K562 (cell line): ENCODE data around the gene MAP9. TPM values are rescaled to one million over a fixed set of nuclear protein-coding genes. Genes with fewer than 3 reads are reported as not detected.
"Not testable (repeated sequence)": the region's sequence is repeated elsewhere in the genome, so short reads cannot be mapped to it uniquely, and the experiment has no call there.

Source experiments
- ATAC-seq: fragments of 200-7000 bp; cut with Tn5 transposase; 3 replicates; pipeline ENCODE4 v1.9.1; 2020; ENCODE audit warnings: moderate library complexity
- BruUV-seq: library from RNA; stranded (reverse); fragments of 400-500 nt; replicated peaks from 2 replicates; lab custom pipeline; 2021; lab: Mats Ljungman, UMichigan
- CTCF ChIA-PET: fragments of 300-600 bp; formaldehyde crosslinking; extraction: SDS; loops from one replicate; lab custom pipeline; 2021; ENCODE audit warnings: low intra/inter-chr PET ratio; lab: Yijun Ruan, JAX
- POLR2A ChIA-PET: fragments of 300-600, 350-650 bp; sonication (Branson Sonifier 250); formaldehyde crosslinking; extraction: SDS; loops from one replicate; lab custom pipeline; 2021; ENCODE audit warnings: antibody characterized with exemption, inconsistent platforms; lab: Yijun Ruan, JAX
- DNase-seq, 4 experiments: peaks; one replicate each; pipeline versions ENCODE4 v3.0.0 to v3.0.0-alpha.2; 2011 to 2018; ENCODE audit warnings: low spot score in 3 of 4, mixed read lengths in 3 of 4; ENCODE audit errors: extremely low read depth in 1 of 4
- FAIRE-seq: peaks from 2 replicates; lab custom pipeline; 2011; peaks lifted over from hg19 to GRCh38; lab: Jason Lieb, UNC
- H2AFZ ChIP-seq: 2 replicates; pipeline ENCODE4 v1.6.0; 2011; ENCODE audit warnings: low read depth, low read length, control low read depth, inconsistent platforms
- H3K27ac ChIP-seq: fragments of 200-600 bp; 3 replicates; pipeline ENCODE4 v1.8.0; 2011; ENCODE audit warnings: low read depth, mild to moderate bottlenecking, control low read depth, inconsistent platforms, low read length, moderate library complexity, mixed read lengths; ENCODE audit errors: extremely low read depth
- H3K27me3 ChIP-seq, 2 experiments: fragments of 300-600 bp in 1 of 2; 2 replicates in 1 of 2; 3 replicates in 1 of 2; pipeline versions ENCODE4 v1.6.0 to v1.8.0; 2011; ENCODE audit warnings: inconsistent platforms in 2 of 2, low read length in 2 of 2, mild to moderate bottlenecking in 1 of 2, mixed read lengths in 1 of 2, moderate library complexity in 1 of 2; ENCODE audit not compliant: control insufficient read depth in 2 of 2, insufficient read depth in 2 of 2
- H3K36me3 ChIP-seq: fragments of 300-600 bp; 3 replicates; pipeline ENCODE4 v1.8.0; 2011; ENCODE audit warnings: mild to moderate bottlenecking, low read length, inconsistent platforms; ENCODE audit not compliant: control insufficient read depth, insufficient read depth
- H3K4me1 ChIP-seq, 2 experiments: fragments of 200-600 bp in 1 of 2; replicated peaks in 1 of 2; 2 replicates in 1 of 2; 3 replicates in 1 of 2; pipeline versions ENCODE4 v1.5.1 to v1.8.0; 2011; ENCODE audit warnings: inconsistent platforms in 2 of 2, low read length in 2 of 2, mild to moderate bottlenecking in 1 of 2, mixed read lengths in 1 of 2, moderate library complexity in 1 of 2; ENCODE audit not compliant: control insufficient read depth in 2 of 2, insufficient read depth in 2 of 2
- H3K4me2 ChIP-seq: 2 replicates; pipeline ENCODE4 v1.6.1; 2011; ENCODE audit warnings: low read length, control low read depth, inconsistent platforms, mixed read lengths; ENCODE audit not compliant: insufficient read depth
- H3K4me3 ChIP-seq: fragments of 200-600 bp; sonication (generic), shearing (Covaris generic); 2 replicates; pipeline ENCODE4 v1.5.1; 2016; ENCODE audit warnings: control low read depth, inconsistent platforms
- H3K79me2 ChIP-seq: fragments of 200-600 bp; 3 replicates; pipeline ENCODE4 v1.8.0; 2011; ENCODE audit warnings: low read length, inconsistent platforms; ENCODE audit not compliant: control insufficient read depth, insufficient read depth
- H3K9ac ChIP-seq, 2 experiments: 2 replicates each; pipeline versions ENCODE4 v1.6.0 to v1.6.1; 2011; ENCODE audit warnings: low read depth in 2 of 2, low read length in 2 of 2, control low read depth in 1 of 2, inconsistent platforms in 1 of 2, mild to moderate bottlenecking in 1 of 2, mixed read lengths in 1 of 2; ENCODE audit not compliant: insufficient read depth in 1 of 2
- H3K9me1 ChIP-seq: one replicate; pipeline ENCODE4 v1.6.0; 2011; ENCODE audit warnings: inconsistent platforms, mild to moderate bottlenecking, low read length, moderate library complexity; ENCODE audit not compliant: control insufficient read depth, insufficient read depth
- H3K9me3 ChIP-seq: replicated peaks from 2 replicates; pipeline ENCODE4 v1.5.1; 2011; ENCODE audit warnings: low read depth, low read length, inconsistent platforms; ENCODE audit not compliant: control insufficient read depth, insufficient read depth
- H4K20me1 ChIP-seq: replicated peaks from 2 replicates; pipeline ENCODE4 v1.6.1; 2011; ENCODE audit warnings: low read length, inconsistent platforms, mixed read lengths; ENCODE audit not compliant: control insufficient read depth, insufficient read depth
- SPI1 ChIP-seq: IDR thresholded peaks from 2 replicates; pipeline ENCODE4 v1.6.1; 2011; ENCODE audit warnings: low read depth, low read length, control low read depth, borderline replicate concordance
- ZFPM2 ChIP-seq: fragments of 250-450 bp; sonication (Bioruptor Pico); IDR thresholded peaks from 2 replicates; pipeline ENCODE4 v1.5.1; 2022; ENCODE audit warnings: mild to moderate bottlenecking
- WGBS: fragments of 100-300 bp; shearing (Covaris generic); methylation state at CpG from one replicate; pipeline ENCODE4 v1.1.6; 2016; ENCODE audit warnings: low coverage, mixed read lengths; ENCODE audit not compliant: insufficient coverage; ENCODE audit errors: missing lambda C conversion rate; 5-methylcytosine and 5-hydroxymethylcytosine counted together
- in situ Hi-C: fragments of 300-500 bp; cut with MboI; formaldehyde crosslinking; loops from 4 replicates; pipeline ENCODE4 v1.15.0; 2018; ENCODE audit warnings: inconsistent platforms, mixed read lengths
- intact Hi-C: fragments of 100-400 bp; cut with micrococcal nuclease; formaldehyde crosslinking; loops from 2 replicates; pipeline ENCODE4 v1.14.2; 2022
- polyA plus RNA-seq, 8 experiments: library from polyadenylated mRNA; depleted of rRNA in 4 of 8; stranded (reverse) in 5 of 8; unstranded in 3 of 8; fragments of >200 nt; fragmentation: Nextera tagmentation in 2 of 8; fragmentation: Illumina TruSeq in 1 of 8; extraction: Ambion mirVana in 2 of 8; extraction: Trizol in 1 of 8; gene quantifications; 2 replicates each; pipeline versions ENCODE4 v1.2.1 to v1.2.3, GENCODE V29; 2011 to 2014; ENCODE audit warnings: inconsistent platforms in 1 of 8, missing spikeins in 1 of 8
- total RNA-seq, 7 experiments: library from RNA; depleted of rRNA in 6 of 7; stranded (reverse); fragments of >200 nt in 6 of 7; fragmentation: Illumina TruSeq in 2 of 7; extraction: Trizol in 2 of 7; gene quantifications; 2 replicates each; pipeline versions ENCODE4 v1.2.1 to v1.2.3, GENCODE V29; 2011 to 2021; ENCODE audit warnings: low replicate concordance in 1 of 7
- TF ChIP-seq, protein P1 (sequence below): sonication (generic); formaldehyde crosslinking; IDR thresholded peaks from 2 replicates; pipeline ENCODE4 v1.8.1; 2022; ENCODE audit warnings: missing genetic modification reagents

The MAP9 gene
- total and polyA plus RNA-seq, 9 of the 15 experiments (the other 6 are each of a cell fraction or from before 2014, with no cell fraction given): 0.04 to 0.09 TPM; not detected in 7

GRCh38 chr4:155376387-155377268 is at the start of gene MAP9 (continued):
- TF ChIP-seq SPI1 (0 out of 2 replicates have a peak, but pooled peaks have one; percentile 9), ZFPM2 (CRISPR knock-in tag) (no peak)
- TF ChIP-seq, protein P1, sequence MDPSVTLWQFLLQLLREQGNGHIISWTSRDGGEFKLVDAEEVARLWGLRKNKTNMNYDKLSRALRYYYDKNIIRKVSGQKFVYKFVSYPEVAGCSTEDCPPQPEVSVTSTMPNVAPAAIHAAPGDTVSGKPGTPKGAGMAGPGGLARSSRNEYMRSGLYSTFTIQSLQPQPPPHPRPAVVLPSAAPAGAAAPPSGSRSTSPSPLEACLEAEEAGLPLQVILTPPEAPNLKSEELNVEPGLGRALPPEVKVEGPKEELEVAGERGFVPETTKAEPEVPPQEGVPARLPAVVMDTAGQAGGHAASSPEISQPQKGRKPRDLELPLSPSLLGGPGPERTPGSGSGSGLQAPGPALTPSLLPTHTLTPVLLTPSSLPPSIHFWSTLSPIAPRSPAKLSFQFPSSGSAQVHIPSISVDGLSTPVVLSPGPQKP: no peak
- TF ChIP-seq, all 486 proteins: peak for 2

- BruUV-seq, H3K9ac ChIP-seq, ATAC-seq, H3K4me2 ChIP-seq, DNase-seq, CTCF ChIA-PET, in situ Hi-C loops, H3K27me3 ChIP-seq, H2AFZ ChIP-seq, H3K9me1 ChIP-seq, H3K27ac ChIP-seq, POLR2A ChIA-PET, intact Hi-C loops, H3K4me3 ChIP-seq, H3K9me3 ChIP-seq, H4K20me1 ChIP-seq, H3K79me2 ChIP-seq, FAIRE-seq, H3K36me3 ChIP-seq, H3K4me1 ChIP-seq: not testable (repeated sequence)
- WGBS: 0% methylated on average over 7 of the region's 11 CpGs
These were observed 48.0 kb upstream of the MAP9 start for GRCh38 chr4:155424778-155425177.
